GM12892 (cell line): ENCODE results near the gene DOK6.

Source experiments
- POLR2A ChIP-seq: IDR thresholded peaks from 2 replicates; pipeline ENCODE4 v1.6.1; 2011; ENCODE audit warnings: low read depth, low read length, control low read depth
- POLR2AphosphoS5 ChIP-seq: IDR thresholded peaks from 2 replicates; pipeline ENCODE4 v1.6.1; 2011; ENCODE audit warnings: low read depth, low read length, control low read depth
- TAF1 ChIP-seq: IDR thresholded peaks from 2 replicates; pipeline ENCODE4 v1.6.1; 2011; ENCODE audit warnings: low read depth, mild to moderate bottlenecking, control low read depth, low read length, borderline replicate concordance

- no peak for TF ChIP-seq POLR2A
- no peak for TF ChIP-seq POLR2AphosphoS5
- no peak for TF ChIP-seq TAF1
Observed at GRCh38 chr18:69596345-69596744, 195.7 kb downstream of the DOK6 start.
